Thyroid gland (tissue), 4 donors: ENCODE data around the gene RSPH9.

ENCODE experiments used
- CTCF ChIP-seq, 6 experiments: fragments of 200-600 bp in 3 of 6; fragments of 450-650 bp in 3 of 6; sonication (generic) in 3 of 6; IDR thresholded peaks; one replicate each; pipeline ENCODE4 v1.5.1; 2016 to 2019; ENCODE audit warnings: antibody characterized with exemption in 6 of 6, mild to moderate bottlenecking in 2 of 6, inconsistent platforms in 1 of 6, moderate library complexity in 1 of 6
- POLR2A ChIP-seq, 2 donors: fragments of 450-650 bp; IDR thresholded peaks; one replicate each; pipeline ENCODE4 v1.6.1; 2017; ENCODE audit warnings: antibody characterized with exemption in 2 of 2, mild to moderate bottlenecking in 2 of 2, moderate library complexity in 1 of 2

DNA sequence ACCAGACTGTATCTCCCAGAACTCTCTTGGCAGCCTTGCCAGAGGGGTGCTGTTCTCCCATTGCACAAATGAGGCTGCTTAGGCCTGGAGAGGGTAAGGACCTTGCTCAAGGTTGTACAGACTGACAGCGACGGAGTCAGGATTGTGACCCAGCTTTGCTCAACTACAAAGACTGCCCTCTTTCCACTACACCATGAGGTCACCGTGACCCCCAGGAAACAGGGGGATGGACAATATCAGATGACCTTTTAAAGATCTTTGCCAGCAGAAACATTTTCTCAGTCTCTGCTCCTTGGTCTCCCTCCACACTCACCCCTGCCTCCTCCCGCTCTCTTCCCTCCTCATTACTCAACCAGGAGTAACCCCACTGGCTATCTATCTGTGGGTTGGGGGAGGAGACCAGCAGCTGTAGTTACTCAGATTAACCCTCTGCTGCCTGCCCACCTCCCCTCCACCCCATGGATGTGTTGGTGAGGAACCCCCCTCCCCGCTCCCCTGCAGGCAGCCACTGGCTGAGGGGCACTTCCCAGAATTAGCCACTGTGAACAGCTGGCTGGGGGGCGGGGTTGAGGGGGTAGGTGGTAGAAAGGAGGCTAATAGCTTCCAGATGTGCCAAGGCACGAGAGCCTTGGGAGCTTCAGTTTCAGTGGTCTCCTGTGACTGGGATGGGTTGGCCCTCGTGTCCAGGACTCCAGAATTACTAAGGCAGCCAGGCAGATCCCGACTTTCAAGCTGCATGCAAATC lies 69.6 kb downstream of the RSPH9 start:
- TF ChIP-seq CTCF (IDR thresholded peaks at IDR 0.05) (no peak), POLR2A (IDR thresholded peaks at IDR 0.05) (no peak)
